HCT116 (cell line): Measurements from ENCODE around the gene ZSCAN25. TPM values are rescaled to one million over a fixed set of nuclear protein-coding genes. Genes with fewer than 3 reads are reported as not detected.

Experiments
- ATAC-seq: fragments of 200-7000 bp; cut with Tn5 transposase; 2 replicates; pipeline ENCODE4 v1.9.1; 2020; ENCODE audit warnings: mild to moderate bottlenecking, moderate library complexity
- BruUV-seq: library from RNA; stranded (reverse); fragments of 400-500 nt; replicated peaks from 2 replicates; lab custom pipeline; 2021; lab: Mats Ljungman, UMichigan
- CTCF ChIA-PET: fragments of 300-600 bp; sonication (Branson Sonifier 250); formaldehyde crosslinking; loops from one replicate; lab custom pipeline; 2021; ENCODE audit warnings: antibody characterized with exemption; lab: Charles Lee
- POLR2A ChIA-PET: fragments of 300-600, 350-600 bp; sonication (Branson Sonifier 250); formaldehyde crosslinking; loops from one replicate; lab custom pipeline; 2021; ENCODE audit warnings: antibody characterized with exemption; lab: Charles Lee
- RAD21 ChIA-PET, 2 experiments: fragments of 300-600 bp; sonication (Branson Sonifier 250); formaldehyde crosslinking; loops; one replicate each; lab custom pipeline; 2023; ENCODE audit warnings: low total read pairs in 2 of 2; ENCODE audit not compliant: uncharacterized antibody in 2 of 2, unreplicated experiment in 2 of 2, low non-redundant PET in 1 of 2; lab: Charles Lee
- DNase-seq: peaks from one replicate; pipeline ENCODE4 v3.0.0-alpha.2; 2010; ENCODE audit warnings: low read depth, low spot score
- H2AFZ ChIP-seq: fragments of 200-600 bp; shearing (Covaris generic), sonication (generic); 2 replicates; pipeline ENCODE4 v1.6.1; 2017; ENCODE audit warnings: low read depth, mixed run types, mixed read lengths, antibody characterized with exemption, low read length; ENCODE audit not compliant: poor library complexity, severe bottlenecking
- H3K27ac ChIP-seq: 2 replicates; pipeline ENCODE4 v1.5.1; 2012; ENCODE audit warnings: low read depth, low read length
- H3K27me3 ChIP-seq: fragments of 200-600 bp; sonication (generic); 2 replicates; pipeline ENCODE4 v1.6.1; 2016; ENCODE audit warnings: mixed run types, low read length, mixed read lengths; ENCODE audit not compliant: insufficient read depth
- H3K36me3 ChIP-seq, 2 experiments: fragments of 200-500 bp in 1 of 2; fragments of 200-600 bp in 1 of 2; sonication (Bioruptor generic) in 1 of 2; sonication (generic) in 1 of 2; 2 replicates each; pipeline versions ENCODE4 v1.5.1 to v1.6.1; 2014 to 2016; ENCODE audit warnings: low read length in 2 of 2, inconsistent platforms in 1 of 2, mixed read lengths in 1 of 2, mixed run types in 1 of 2; ENCODE audit not compliant: insufficient read depth in 2 of 2, control insufficient read depth in 1 of 2
- H3K4me1 ChIP-seq, 2 experiments: fragments of 200-600 bp in 1 of 2; sonication (generic) in 1 of 2; 2 replicates each; pipeline versions ENCODE4 v1.5.1 to v1.6.1; 2012 to 2017; ENCODE audit warnings: low read length in 2 of 2, inconsistent platforms in 1 of 2, mild to moderate bottlenecking in 1 of 2, mixed read lengths in 1 of 2, mixed run types in 1 of 2, moderate library complexity in 1 of 2; ENCODE audit not compliant: insufficient read depth in 2 of 2, control insufficient read depth in 1 of 2
- H3K4me2 ChIP-seq: fragments of 200-600 bp; sonication (generic); 2 replicates; pipeline ENCODE4 v1.6.1; 2017; ENCODE audit warnings: mixed run types, low read length, mixed read lengths
- H3K4me3 ChIP-seq, 2 experiments: fragments of 200-600 bp in 1 of 2; sonication (generic) in 1 of 2; replicated peaks in 1 of 2; 2 replicates each; pipeline ENCODE4 v1.5.1; 2011 to 2016; ENCODE audit warnings: low read length in 2 of 2, control low read depth in 1 of 2, low read depth in 1 of 2, mild to moderate bottlenecking in 1 of 2, mixed read lengths in 1 of 2, mixed run types in 1 of 2
- H3K79me2 ChIP-seq: fragments of 200-600 bp; sonication (generic); 2 replicates; pipeline ENCODE4 v1.6.1; 2017; ENCODE audit warnings: mild to moderate bottlenecking, mixed run types, low read length, moderate library complexity, mixed read lengths; ENCODE audit not compliant: insufficient read depth
- H3K9ac ChIP-seq: fragments of 200-600 bp; sonication (generic); 2 replicates; pipeline ENCODE4 v1.6.1; 2016; ENCODE audit warnings: low read length, mixed read lengths
- H3K9me2 ChIP-seq: fragments of 200-600 bp; sonication (generic), shearing (Covaris generic); 2 replicates; pipeline ENCODE4 v1.6.1; 2017; ENCODE audit warnings: mixed run types, mild to moderate bottlenecking, moderate library complexity; ENCODE audit not compliant: insufficient read depth
- H3K9me3 ChIP-seq, 2 experiments: fragments of 200-500 bp in 1 of 2; fragments of 200-600 bp in 1 of 2; sonication (Bioruptor generic) in 1 of 2; sonication (generic) in 1 of 2; 2 replicates each; pipeline ENCODE4 v1.6.1; 2014 to 2017; ENCODE audit warnings: low read length in 2 of 2, mixed read lengths in 2 of 2, inconsistent platforms in 1 of 2, low read depth in 1 of 2, mild to moderate bottlenecking in 1 of 2, mixed run types in 1 of 2, moderate library complexity in 1 of 2; ENCODE audit not compliant: control insufficient read depth in 1 of 2, insufficient read depth in 1 of 2
- H4K20me1 ChIP-seq: fragments of 200-600 bp; sonication (generic), shearing (Covaris generic); 2 replicates; pipeline ENCODE4 v1.6.1; 2017; ENCODE audit warnings: mixed run types, mild to moderate bottlenecking, moderate library complexity; ENCODE audit not compliant: insufficient read depth
- ATF3 ChIP-seq: IDR thresholded peaks from 2 replicates; pipeline ENCODE4 v1.6.1; 2012
- CBX3 ChIP-seq: IDR thresholded peaks from 2 replicates; pipeline ENCODE4 v1.6.1; 2012; ENCODE audit warnings: low read depth
- CEBPB ChIP-seq: IDR thresholded peaks from 2 replicates; pipeline ENCODE4 v1.6.1; 2012; ENCODE audit warnings: low read depth
- CTCF ChIP-seq, 3 experiments: fragments of 200-600 bp in 1 of 3; sonication (generic) in 1 of 3; IDR thresholded peaks in 2 of 3; conservative IDR thresholded peaks in 1 of 3; 2 replicates each; pipeline ENCODE4 v1.5.1; 2012 to 2017; ENCODE audit warnings: low read depth in 2 of 3, low read length in 2 of 3, antibody characterized with exemption in 1 of 3, borderline replicate concordance in 1 of 3, control low read depth in 1 of 3, mild to moderate bottlenecking in 1 of 3, mixed read lengths in 1 of 3, mixed run types in 1 of 3, moderate library complexity in 1 of 3; ENCODE audit not compliant: insufficient read depth in 1 of 3
- ELF1 ChIP-seq: IDR thresholded peaks from 2 replicates; pipeline ENCODE4 v1.6.1; 2012; ENCODE audit warnings: low read depth, borderline replicate concordance
- EZH2 ChIP-seq: fragments of 200-600 bp; sonication (generic); IDR thresholded peaks from 2 replicates; pipeline ENCODE4 v1.6.1; 2017; ENCODE audit warnings: antibody characterized with exemption, mixed run types
- EZH2phosphoT487 ChIP-seq: fragments of 200-600 bp; IDR thresholded peaks from 2 replicates; pipeline ENCODE4 v1.6.1; 2018; ENCODE audit warnings: antibody characterized with exemption, borderline replicate concordance
- FOSL1 ChIP-seq: IDR thresholded peaks from 2 replicates; pipeline ENCODE4 v1.6.1; 2012; ENCODE audit warnings: low read depth
- JUND ChIP-seq: IDR thresholded peaks from 2 replicates; pipeline ENCODE4 v1.6.1; 2012
- MAX ChIP-seq: IDR thresholded peaks from 2 replicates; pipeline ENCODE4 v1.6.1; 2012
- POLR2A ChIP-seq: IDR thresholded peaks from 2 replicates; pipeline ENCODE4 v1.7.0; 2011; ENCODE audit warnings: borderline replicate concordance; ENCODE audit not compliant: insufficient read depth, insufficient read length; ENCODE audit errors: extremely low read depth
- POLR2AphosphoS5 ChIP-seq: IDR thresholded peaks from 2 replicates; pipeline ENCODE4 v1.6.1; 2011; ENCODE audit warnings: mild to moderate bottlenecking, low read depth, low read length, moderate library complexity
- RAD21 ChIP-seq: IDR thresholded peaks from 2 replicates; pipeline ENCODE4 v1.6.1; 2012; ENCODE audit warnings: low read depth, mild to moderate bottlenecking
- REST ChIP-seq: IDR thresholded peaks from 2 replicates; pipeline ENCODE4 v1.6.1; 2012; ENCODE audit warnings: low read depth
- SIN3A ChIP-seq: IDR thresholded peaks from 2 replicates; pipeline ENCODE4 v1.6.1; 2012; ENCODE audit warnings: low read depth
- SP1 ChIP-seq: IDR thresholded peaks from 2 replicates; pipeline ENCODE4 v1.6.1; 2012; ENCODE audit warnings: low read depth
- SRF ChIP-seq: IDR thresholded peaks from 2 replicates; pipeline ENCODE4 v1.6.1; 2012; ENCODE audit warnings: low read depth
- TCF7L2 ChIP-seq: IDR thresholded peaks from 2 replicates; pipeline ENCODE4 v1.7.0; 2011; ENCODE audit warnings: borderline replicate concordance, inconsistent platforms; ENCODE audit not compliant: insufficient read depth, insufficient read length; ENCODE audit errors: extremely low read depth
- YY1 ChIP-seq: IDR thresholded peaks from 2 replicates; pipeline ENCODE4 v1.6.1; 2011; ENCODE audit warnings: low read length, low read depth, moderate library complexity, mild to moderate bottlenecking; ENCODE audit not compliant: insufficient replicate concordance; ENCODE audit errors: extremely low read depth
- ZBTB33 ChIP-seq: IDR thresholded peaks from 2 replicates; pipeline ENCODE4 v1.6.1; 2011; ENCODE audit warnings: mild to moderate bottlenecking, low read length, moderate library complexity; ENCODE audit not compliant: insufficient replicate concordance; ENCODE audit errors: extremely low read depth
- ZNF274 ChIP-seq: fragments of 200-500 bp; sonication (Bioruptor generic); IDR thresholded peaks from 2 replicates; pipeline ENCODE4 v1.6.1; 2014; ENCODE audit warnings: mild to moderate bottlenecking, low read depth, low read length, inconsistent platforms
- intact Hi-C: fragments of 100-400 bp; cut with micrococcal nuclease; formaldehyde crosslinking; loops from 2 replicates; pipeline ENCODE4 v1.10.0; 2022
- total RNA-seq: library from RNA; stranded (reverse); gene quantifications from one replicate; pipeline ENCODE4 v1.2.1, GENCODE V29; 2021; ENCODE audit not compliant: unreplicated experiment

Gene ZSCAN25
- total RNA-seq, 1 experiment from 2014 or later, result 14.0 TPM

- Histone ChIP-seq H3K4me1 (peaks cover 7 to 20% of the 10 kb centered on the region in 2 experiments; a peak in 3 of 4 replicates), H3K27me3 (no peaks in the 10 kb centered on the region), H3K9me2 (no peaks in the 10 kb centered on the region), H3K79me2 (no peaks in the 10 kb centered on the region), H2AFZ (peak overlapping the region; percentile 82), H4K20me1 (no peaks in the 10 kb centered on the region), H3K4me3 (peak overlapping the region in 1 of 2 experiments; percentile 10; a peak in 2 of 4 replicates), H3K27ac (no peak overlapping the region; the same call in 1 of the 2 replicates), H3K36me3 (no peaks in the 10 kb centered on the region), H3K4me2 (peak overlapping the region; percentile 71), H3K9ac (peak overlapping the region; percentile 12; the same call in 1 of the 2 replicates), H3K9me3 (peaks cover 0 to 4% of the 10 kb centered on the region in 2 experiments; a peak in 1 of 4 replicates)
- POLR2A ChIA-PET, result no interaction called here
- ATAC-seq (peak; percentile 93), DNase-seq (peak; percentile 49)
- CTCF ChIA-PET, result no interaction called here
- BruUV-seq, result no TSS peak
- intact Hi-C loops, result no loop called here
- RAD21 ChIA-PET, result no interaction called here
- TF ChIP-seq POLR2A (no peak), RAD21 (peak; percentile 17; the same call in 1 of the 2 replicates), EZH2phosphoT487 (no peak), SP1 (no peak; the same call in 1 of the 2 replicates), REST (no peak), JUND (peak; percentile 70), ZNF274 (no peak), SRF (no peak), CEBPB (no peak), CBX3 (peak; percentile 68; the same call in 1 of the 2 replicates), CTCF (IDR thresholded peaks at IDR 0.05 in 2 of 3, conservative IDR thresholded peaks at IDR 0.05 in 1 of 3; ENCODE audit: borderline replicate concordance in 1 of 3, insufficient read depth in 1 of 3, low read depth in 2 of 3, low read length in 2 of 3) (no peak), ELF1 (no peak), POLR2AphosphoS5 (peak; percentile 16; the same call in 1 of the 2 replicates), EZH2 (no peak), TCF7L2 (no peak), YY1 (no peak), FOSL1 (peak; percentile 78), SIN3A (no peak), ATF3 (no peak), ZBTB33 (no peak), MAX (no peak)
These were observed 62.3 kb downstream of the ZSCAN25 start for GRCh38 chr7:99679032-99679399.
